Common myeloid progenitor, CD34-positive (primary cell): ENCODE results near the gene POU2F1.

ENCODE experiments used
- CTCF ChIA-PET: fragments of 350-600 bp; sonication (Branson Sonifier 250); formaldehyde crosslinking; loops from one replicate; lab custom pipeline; 2021; ENCODE audit warnings: antibody characterized with exemption; lab: Charles Lee
- POLR2A ChIA-PET: fragments of 350-600 bp; sonication (Branson Sonifier 250); formaldehyde crosslinking; loops from one replicate; lab custom pipeline; 2021; ENCODE audit warnings: antibody characterized with exemption; lab: Charles Lee
- DNase-seq, 3 donors: peaks; one replicate each; pipeline versions ENCODE4 v3.0.0 to v3.0.0-alpha.2; 2013
- H3K27ac ChIP-seq, 2 experiments: 1 replicate in 1 of 2; 2 replicates in 1 of 2; pipeline ENCODE4 v1.7.0; 2013; ENCODE audit warnings: inconsistent platforms in 2 of 2, low read length in 2 of 2, mild to moderate bottlenecking in 2 of 2, low read depth in 1 of 2, moderate library complexity in 1 of 2; ENCODE audit not compliant: severe bottlenecking in 2 of 2, insufficient read depth in 1 of 2, poor library complexity in 1 of 2
- H3K27me3 ChIP-seq, 5 experiments: replicated peaks in 2 of 5; 1 replicate in 3 of 5; 2 replicates in 2 of 5; pipeline versions ENCODE4 v1.6.1 to v1.7.0; 2013; ENCODE audit warnings: low read length in 4 of 5, mild to moderate bottlenecking in 2 of 5, moderate library complexity in 2 of 5, inconsistent platforms in 1 of 5; ENCODE audit not compliant: insufficient read depth in 5 of 5, control insufficient read depth in 4 of 5
- H3K36me3 ChIP-seq, 4 experiments: 1 replicate in 2 of 4; 2 replicates in 2 of 4; pipeline versions ENCODE4 v1.6.1 to v1.7.0; 2013; ENCODE audit warnings: low read length in 3 of 4, control low read depth in 1 of 4, mild to moderate bottlenecking in 1 of 4; ENCODE audit not compliant: control insufficient read depth in 4 of 4, insufficient read depth in 4 of 4
- H3K4me1 ChIP-seq, 4 experiments: 1 replicate in 3 of 4; 2 replicates in 1 of 4; pipeline versions ENCODE4 v1.6.1 to v1.7.1; 2013; ENCODE audit warnings: low read length in 3 of 4, mild to moderate bottlenecking in 3 of 4, control low read depth in 1 of 4, inconsistent platforms in 1 of 4, moderate library complexity in 1 of 4; ENCODE audit not compliant: control insufficient read depth in 4 of 4, insufficient read depth in 4 of 4; ENCODE audit errors: control extremely low read depth in 1 of 4
- H3K4me3 ChIP-seq, 7 experiments: 1 replicate in 4 of 7; 2 replicates in 3 of 7; pipeline versions ENCODE4 v1.5.1 to v1.7.0; 2013; ENCODE audit warnings: mild to moderate bottlenecking in 7 of 7, low read length in 6 of 7, moderate library complexity in 6 of 7, inconsistent platforms in 2 of 7, low read depth in 2 of 7, control low read depth in 1 of 7; ENCODE audit not compliant: insufficient read depth in 4 of 7, control insufficient read depth in 1 of 7; ENCODE audit errors: extremely low read depth in 1 of 7
- H3K9me3 ChIP-seq, 5 experiments: 1 replicate in 4 of 5; 2 replicates in 1 of 5; pipeline versions ENCODE4 v1.6.1 to v1.7.1; 2013; ENCODE audit warnings: low read length in 4 of 5, mild to moderate bottlenecking in 2 of 5, inconsistent platforms in 1 of 5, low read depth in 1 of 5, moderate library complexity in 1 of 5; ENCODE audit not compliant: control insufficient read depth in 4 of 5, insufficient read depth in 2 of 5; ENCODE audit errors: control extremely low read depth in 1 of 5
- WGBS: methylation state at CpG from one replicate; pipeline ENCODE4 v1.1.5; 2013; ENCODE audit not compliant: insufficient coverage; 5-methylcytosine and 5-hydroxymethylcytosine counted together

POU2F1 gene

DNA sequence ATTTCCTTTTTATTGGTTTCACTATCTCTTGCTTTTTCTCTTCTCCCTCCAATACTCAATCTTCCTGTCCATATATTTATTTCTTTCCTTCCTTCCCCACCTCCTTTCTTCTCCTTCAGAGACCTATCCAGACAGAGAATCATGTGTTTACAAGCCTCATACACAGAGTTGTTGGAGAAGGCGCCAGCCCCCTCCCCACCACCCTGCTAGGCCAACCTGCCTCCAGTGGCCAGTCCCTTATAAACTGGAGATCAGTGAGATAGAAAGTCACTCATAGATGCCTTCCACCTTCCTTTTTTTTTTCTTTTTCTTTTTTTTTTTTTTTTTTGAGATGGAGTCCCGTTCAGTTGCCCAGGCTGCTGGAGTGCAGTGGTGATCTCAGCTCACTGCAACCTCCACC lies 244.3 kb downstream of the POU2F1 start:
- no peaks in the 10 kb centered on the region for H3K36me3 ChIP-seq
- ChIA-PET POLR2A (no interaction called here), CTCF (interaction anchor here (1.2 to 1.3 kb wide), 2 partner anchors 15 to 24 kb away, joined by 4 to 5 read pairs; no protein-coding TSS in a partner anchor)
- no peaks in the 10 kb centered on the region for H3K27me3 ChIP-seq
- H3K27ac ChIP-seq: no peak overlapping the region
- no peak overlapping the region for H3K4me3 ChIP-seq
- no peak for DNase-seq
- WGBS: 100% methylated on average over 1 of the region's 2 CpGs
- no peaks in the 10 kb centered on the region for H3K9me3 ChIP-seq
- no peaks in the 10 kb centered on the region for H3K4me1 ChIP-seq

DNA sequence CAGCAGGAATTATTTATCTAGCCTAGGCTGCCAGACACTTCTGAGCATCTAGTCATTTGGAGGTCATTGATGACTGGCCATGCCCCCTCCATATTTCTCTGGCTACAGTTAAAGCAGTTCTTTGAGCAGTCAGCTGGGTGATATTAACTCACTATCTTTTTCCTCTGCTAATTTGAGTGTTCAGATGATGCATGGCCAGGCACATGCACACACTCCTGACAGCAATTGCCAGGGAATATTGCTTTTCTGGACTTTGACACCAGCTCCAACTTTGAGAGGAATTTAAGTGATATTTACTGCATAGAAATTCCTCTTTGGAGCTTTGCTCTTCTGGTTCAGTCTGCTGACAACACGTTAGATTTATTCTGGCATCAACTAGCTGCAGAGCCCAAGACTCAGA lies 245.1 kb downstream of the POU2F1 start:
- H3K4me3 ChIP-seq: no peak overlapping the region
- H3K27me3 ChIP-seq: no peaks in the 10 kb centered on the region
- ChIA-PET POLR2A (no interaction called here), CTCF (no interaction called here)
- no peaks in the 10 kb centered on the region for H3K36me3 ChIP-seq
- no peak for DNase-seq
- H3K9me3 ChIP-seq: no peaks in the 10 kb centered on the region
- H3K4me1 ChIP-seq: no peaks in the 10 kb centered on the region
- no peak overlapping the region for H3K27ac ChIP-seq
- 91% methylated on average over 1 of the region's 1 CpG for WGBS

DNA sequence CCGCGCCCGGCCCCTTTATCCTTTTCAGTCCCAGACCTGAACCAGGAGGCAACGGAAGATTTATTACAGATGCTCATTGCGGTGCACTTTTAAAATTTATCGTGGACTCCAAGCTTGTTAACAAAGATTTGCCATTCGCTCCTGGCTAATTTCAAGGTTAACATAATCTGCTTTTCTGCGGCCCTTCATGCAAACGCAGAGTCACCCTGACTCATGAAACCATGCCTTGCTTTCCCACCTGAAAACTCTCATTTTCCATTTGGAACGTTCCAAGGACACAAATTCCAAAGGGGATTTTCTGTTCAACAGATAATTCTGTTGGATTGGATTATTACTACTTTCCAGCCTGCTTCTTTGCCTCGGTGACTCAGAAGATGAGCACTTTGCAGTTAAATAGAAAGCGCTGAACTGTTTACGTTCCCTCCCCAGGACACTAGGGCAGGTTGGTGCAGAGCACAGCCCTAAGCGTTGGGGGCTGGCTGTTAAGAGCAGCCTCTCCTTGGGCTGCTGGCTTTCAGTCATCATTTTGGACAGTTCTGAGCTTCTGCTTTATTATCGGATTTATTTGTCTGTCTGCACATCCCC lies 246.5 kb downstream of the POU2F1 start:
- Histone ChIP-seq H3K4me1 (no peaks in the 10 kb centered on the region), H3K27me3 (no peaks in the 10 kb centered on the region), H3K9me3 (no peaks in the 10 kb centered on the region), H3K4me3 (no peak overlapping the region), H3K27ac (no peak overlapping the region), H3K36me3 (no peaks in the 10 kb centered on the region)
- POLR2A ChIA-PET: no interaction called here
- CTCF ChIA-PET: interaction anchor here (1.0 to 1.1 kb wide), 2 partner anchors 20 to 65 kb away, joined by 3 read pairs; no protein-coding TSS in a partner anchor
- WGBS: 96% methylated on average over 15 of the region's 15 CpGs
- no peak for DNase-seq

DNA sequence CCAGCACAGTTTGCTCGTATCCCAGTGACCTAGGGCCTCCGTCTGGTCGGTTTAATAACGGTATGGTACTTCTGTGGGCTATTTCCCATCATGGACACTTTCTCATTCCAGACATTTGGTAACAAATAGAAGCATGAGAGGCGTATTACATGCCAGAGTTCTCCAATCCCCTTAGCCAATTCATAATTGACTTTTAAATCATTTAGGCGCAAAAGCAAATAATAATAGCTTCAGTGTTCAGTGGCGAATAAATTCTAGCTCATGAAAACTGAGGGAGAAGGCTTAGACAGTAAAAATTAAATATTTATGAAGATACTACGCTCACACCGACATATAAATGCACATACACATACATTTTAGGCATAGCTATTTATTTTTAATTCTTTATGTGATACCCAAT lies 247.1 kb downstream of the POU2F1 start:
- DNase-seq: no peak
- no peak overlapping the region for H3K27ac ChIP-seq
- no peaks in the 10 kb centered on the region for H3K27me3 ChIP-seq
- H3K9me3 ChIP-seq: no peaks in the 10 kb centered on the region
- ChIA-PET CTCF (interaction anchor here (0.7 to 1.8 kb wide), 5 partner anchors 13 to 187 kb away, joined by 3 to 4 read pairs (median 3); no protein-coding TSS in a partner anchor), POLR2A (no interaction called here)
- H3K36me3 ChIP-seq: no peaks in the 10 kb centered on the region
- 90% methylated on average over 4 of the region's 9 CpGs for WGBS
- no peak overlapping the region for H3K4me3 ChIP-seq
- no peaks in the 10 kb centered on the region for H3K4me1 ChIP-seq

DNA sequence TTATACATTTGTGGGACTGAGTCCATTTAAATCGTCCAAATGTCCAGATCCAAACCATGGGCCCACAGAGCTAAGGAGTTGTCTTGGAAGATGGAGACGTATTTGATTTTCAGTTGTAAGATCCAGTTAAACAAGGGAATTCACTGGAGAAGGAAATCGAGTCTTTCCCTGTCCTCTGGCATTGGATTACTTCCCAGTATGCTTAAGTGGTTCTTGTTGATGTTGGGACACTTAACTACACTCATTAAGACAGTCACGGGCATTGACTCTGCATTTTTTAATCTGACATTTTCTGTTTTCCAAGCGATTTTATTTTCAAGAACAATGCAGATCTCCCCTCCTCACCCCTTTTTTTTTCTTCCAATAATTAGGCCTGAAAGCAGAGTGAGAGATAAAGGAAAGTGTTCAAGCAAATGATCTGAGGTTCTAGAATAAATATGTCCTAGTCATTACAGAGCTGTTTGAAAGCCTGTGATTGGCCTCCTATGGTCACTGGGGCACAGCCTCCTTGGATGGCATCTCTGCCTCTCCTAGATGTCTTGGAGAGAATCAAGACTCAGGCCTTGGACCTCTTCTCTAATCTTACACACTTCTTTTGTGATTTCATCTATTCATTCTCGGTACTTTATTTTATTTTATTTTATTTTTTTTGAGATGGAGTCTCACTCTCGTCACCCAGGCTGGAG lies 248.7 kb downstream of the POU2F1 start:
- WGBS: 100% methylated on average over 2 of the region's 7 CpGs
- Histone ChIP-seq H3K27ac (no peak overlapping the region), H3K4me1 (no peaks in the 10 kb centered on the region), H3K9me3 (no peaks in the 10 kb centered on the region), H3K36me3 (no peaks in the 10 kb centered on the region), H3K27me3 (no peaks in the 10 kb centered on the region), H3K4me3 (no peak overlapping the region)
- ChIA-PET CTCF (interaction anchor here (0.7 to 1.8 kb wide), 4 partner anchors 11 to 1550 kb away, joined by 3 to 4 read pairs (median 4); no protein-coding TSS in a partner anchor), POLR2A (no interaction called here)
- DNase-seq: no peak

DNA sequence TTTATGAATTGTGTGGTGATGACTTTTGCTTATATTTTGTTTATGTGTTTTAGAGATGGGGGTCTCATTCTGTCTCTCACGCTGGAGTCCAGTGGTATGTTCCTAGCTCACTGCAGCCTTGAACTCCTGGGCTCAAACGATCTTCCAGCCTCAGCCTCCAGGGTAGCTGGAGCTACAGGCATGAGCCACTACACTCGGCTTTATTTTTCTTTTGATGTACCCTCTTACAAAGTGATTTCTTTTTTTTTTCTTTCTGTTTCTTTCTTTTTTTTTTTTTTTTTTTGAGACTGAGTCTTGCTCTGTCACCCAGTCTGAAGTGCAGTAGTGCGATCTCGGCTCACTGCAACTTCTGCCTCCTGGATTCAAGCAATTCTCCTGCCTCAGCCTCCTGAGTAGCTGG lies 250.9 kb downstream of the POU2F1 start:
- 100% methylated on average over 1 of the region's 5 CpGs for WGBS
- Histone ChIP-seq H3K9me3 (no peaks in the 10 kb centered on the region), H3K36me3 (no peaks in the 10 kb centered on the region), H3K4me1 (no peaks in the 10 kb centered on the region), H3K4me3 (no peak overlapping the region), H3K27me3 (no peaks in the 10 kb centered on the region), H3K27ac (no peak overlapping the region)
- ChIA-PET CTCF (no interaction called here), POLR2A (no interaction called here)
- DNase-seq: no peak

DNA sequence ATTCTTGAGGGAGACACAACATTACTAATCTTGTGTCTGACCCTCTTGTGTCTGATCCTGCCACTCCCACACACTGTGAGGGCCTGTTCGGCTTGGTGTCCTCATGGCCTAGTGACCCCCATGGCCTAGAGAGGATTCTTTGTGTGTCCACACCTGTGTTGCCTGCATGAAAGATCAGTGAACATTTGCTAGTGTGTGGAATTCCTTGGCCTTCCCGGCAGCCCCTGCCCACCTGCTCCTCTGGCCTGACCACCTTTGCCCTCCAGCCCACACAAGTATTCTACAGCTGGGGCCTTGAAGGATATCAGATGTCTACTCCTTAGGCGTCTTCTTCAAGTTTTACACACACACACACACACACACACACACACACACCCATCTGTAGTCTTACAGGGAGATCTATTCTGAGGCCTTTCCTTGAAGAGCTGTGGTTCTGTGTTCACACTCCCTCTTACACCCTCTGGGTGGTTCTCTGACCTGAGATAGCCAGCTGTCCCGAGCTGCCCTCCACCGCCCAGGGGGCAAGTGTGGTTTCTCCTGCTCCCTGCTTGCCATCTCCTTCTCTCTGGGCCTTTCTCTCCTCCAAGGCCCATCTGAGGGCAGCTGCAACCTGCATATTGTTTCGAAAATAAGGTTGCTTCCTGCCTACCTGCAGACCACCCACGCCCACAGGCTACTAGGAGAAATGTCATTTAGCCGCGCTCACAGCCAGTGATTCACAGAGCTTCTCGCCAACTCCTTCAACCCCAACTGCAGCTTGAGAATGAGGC lies 252.3 kb downstream of the POU2F1 start:
- ChIA-PET CTCF (interaction anchor here (1.0 kb wide), 1 partner anchor 16 kb away, joined by 3 read pairs; no protein-coding TSS in a partner anchor), POLR2A (no interaction called here)
- Histone ChIP-seq H3K27ac (no peak overlapping the region), H3K9me3 (no peaks in the 10 kb centered on the region), H3K36me3 (no peaks in the 10 kb centered on the region), H3K4me1 (no peaks in the 10 kb centered on the region), H3K27me3 (no peaks in the 10 kb centered on the region), H3K4me3 (no peak overlapping the region)
- no peak for DNase-seq
- 95% methylated on average over 8 of the region's 10 CpGs for WGBS
